Stimulated activated CD4-positive, alpha-beta T cell treated with anti-CD3 and anti-CD28 coated beads, Interleukin-1b, Interleukin-23, amount 100 ng/mL, for 48 hours (primary cell): ENCODE measurements around the gene HPS4.
"Not testable (repeated sequence)": the region's sequence is repeated elsewhere in the genome, so short reads cannot be mapped to it uniquely, and the experiment has no call there.

Experiments
- DNase-seq: peaks from one replicate; pipeline ENCODE4 v3.0.0-alpha.2; 2020

HPS4 gene

GRCh38 chr22:26438776-26439175 is 44.8 kb downstream of the HPS4 start:
- not testable (repeated sequence) for DNase-seq

- no peak for DNase-seq
These were observed 45.7 kb downstream of the HPS4 start for GRCh38 chr22:26437694-26438392.

- no peak for DNase-seq
These were observed 46.6 kb downstream of the HPS4 start for GRCh38 chr22:26436903-26437515.

- DNase-seq = no peak
These were observed 48.1 kb downstream of the HPS4 start for GRCh38 chr22:26435327-26436093.

GRCh38 chr22:26433805-26434204 is 49.8 kb downstream of the HPS4 start:
- DNase-seq = no peak

- no peak for DNase-seq
These were observed 50.8 kb downstream of the HPS4 start for GRCh38 chr22:26432619-26433311.

GRCh38 chr22:26431261-26431995 is 52.2 kb downstream of the HPS4 start:
- DNase-seq = no peak

- no peak for DNase-seq
These were observed 53.0 kb downstream of the HPS4 start for GRCh38 chr22:26430600-26430999.

- DNase-seq = no peak
These were observed 53.9 kb downstream of the HPS4 start for GRCh38 chr22:26429458-26430286.

GRCh38 chr22:26428515-26429457 is 54.8 kb downstream of the HPS4 start, which contains the start of gene ASPHD2:
Gene ASPHD2, plus strand, starts transcription at chr22:26429260. Its CDS starts 4,356 bp downstream, at chr22:26433616.
- peak; percentile 78 for DNase-seq

- no peak for DNase-seq
These were observed 56.7 kb downstream of the HPS4 start for GRCh38 chr22:26426924-26427323.

- no peak for DNase-seq
These were observed 65.0 kb downstream of the HPS4 start for GRCh38 chr22:26418620-26419019.

- no peak for DNase-seq
These were observed 66.2 kb downstream of the HPS4 start for GRCh38 chr22:26417406-26417805.

- no peak for DNase-seq
These were observed 66.8 kb downstream of the HPS4 start for GRCh38 chr22:26416670-26417276.

- no peak for DNase-seq
These were observed 67.3 kb downstream of the HPS4 start for GRCh38 chr22:26416256-26416655.

GRCh38 chr22:26414347-26414746 is 69.2 kb downstream of the HPS4 start:
- DNase-seq = no peak

GRCh38 chr22:26410386-26410785 is 73.2 kb downstream of the HPS4 start:
- DNase-seq = no peak

GRCh38 chr22:26409719-26410335 is 73.8 kb downstream of the HPS4 start:
- no peak for DNase-seq

- DNase-seq = not testable (repeated sequence)
These were observed 74.9 kb downstream of the HPS4 start for GRCh38 chr22:26408562-26409220.
